Skeletal muscle cell (primary cell): ENCODE measurements around the gene ARHGEF28.
A peak's percentile ranks its signal among the peaks of the same experiment; 100 is the strongest.

ENCODE experiments used
- DNase-seq: peaks from one replicate; pipeline ENCODE4 v3.0.0-alpha.2; 2010; ENCODE audit warnings: low read depth
- H3K4me3 ChIP-seq: 2 replicates; pipeline ENCODE4 v1.5.1; 2011; ENCODE audit warnings: low read depth, mild to moderate bottlenecking, control low read depth, low read length, moderate library complexity

Gene ARHGEF28

DNA sequence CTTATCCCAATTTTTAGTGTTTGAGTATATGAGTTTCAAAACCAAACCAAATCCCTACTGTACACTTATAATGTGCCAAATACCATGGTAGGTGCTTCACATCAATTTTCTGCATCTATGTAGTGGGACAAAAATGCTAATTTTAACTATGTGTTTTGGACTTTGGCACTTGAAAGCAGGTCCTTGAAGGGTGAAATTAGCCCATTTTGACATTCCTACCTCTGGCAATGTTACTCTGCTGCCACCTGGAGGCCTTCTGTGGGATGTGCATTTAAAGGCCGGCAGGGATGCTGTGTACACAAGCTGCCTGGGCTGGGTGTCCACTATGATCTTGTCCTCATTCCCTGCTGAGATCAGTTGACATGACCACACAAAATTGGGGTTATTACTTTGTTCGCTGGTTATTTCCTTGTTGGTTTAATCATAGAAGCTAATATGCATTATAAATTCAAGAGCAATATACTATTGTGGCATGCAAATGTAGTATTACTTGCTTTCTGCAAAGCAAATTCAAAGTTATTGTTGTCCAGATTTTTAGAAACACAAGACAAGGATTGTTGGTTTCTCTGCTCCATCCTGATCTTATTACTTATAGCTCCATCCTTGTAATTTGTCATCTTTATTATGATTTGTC is 166.8 kb downstream of the ARHGEF28 start:
- DNase-seq, result no peak

DNA sequence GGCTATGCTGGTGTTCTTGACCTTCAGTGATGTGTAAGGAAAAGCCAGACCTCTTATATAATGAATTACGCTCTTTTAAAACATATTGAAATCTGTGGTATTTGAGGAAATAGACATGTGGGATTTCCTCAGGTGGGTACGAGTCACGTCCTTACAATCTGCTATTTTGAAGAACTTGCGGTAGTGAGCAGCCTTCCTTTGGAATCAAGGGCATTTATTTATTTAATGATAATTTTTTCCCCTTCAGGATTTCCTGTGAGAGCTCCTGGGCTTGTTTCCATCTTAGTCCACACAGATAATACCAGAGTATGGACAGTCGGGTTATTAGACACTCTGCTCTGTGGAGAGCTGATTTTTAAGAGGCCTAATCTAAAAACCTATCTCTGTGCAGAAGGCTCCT is 167.9 kb downstream of the ARHGEF28 start:
- DNase-seq, result no peak
- no peak overlapping the region for H3K4me3 ChIP-seq

More for the DNA sequence above, 166.8 kb downstream of the ARHGEF28 start:
- H3K4me3 ChIP-seq, result no peak overlapping the region

DNA sequence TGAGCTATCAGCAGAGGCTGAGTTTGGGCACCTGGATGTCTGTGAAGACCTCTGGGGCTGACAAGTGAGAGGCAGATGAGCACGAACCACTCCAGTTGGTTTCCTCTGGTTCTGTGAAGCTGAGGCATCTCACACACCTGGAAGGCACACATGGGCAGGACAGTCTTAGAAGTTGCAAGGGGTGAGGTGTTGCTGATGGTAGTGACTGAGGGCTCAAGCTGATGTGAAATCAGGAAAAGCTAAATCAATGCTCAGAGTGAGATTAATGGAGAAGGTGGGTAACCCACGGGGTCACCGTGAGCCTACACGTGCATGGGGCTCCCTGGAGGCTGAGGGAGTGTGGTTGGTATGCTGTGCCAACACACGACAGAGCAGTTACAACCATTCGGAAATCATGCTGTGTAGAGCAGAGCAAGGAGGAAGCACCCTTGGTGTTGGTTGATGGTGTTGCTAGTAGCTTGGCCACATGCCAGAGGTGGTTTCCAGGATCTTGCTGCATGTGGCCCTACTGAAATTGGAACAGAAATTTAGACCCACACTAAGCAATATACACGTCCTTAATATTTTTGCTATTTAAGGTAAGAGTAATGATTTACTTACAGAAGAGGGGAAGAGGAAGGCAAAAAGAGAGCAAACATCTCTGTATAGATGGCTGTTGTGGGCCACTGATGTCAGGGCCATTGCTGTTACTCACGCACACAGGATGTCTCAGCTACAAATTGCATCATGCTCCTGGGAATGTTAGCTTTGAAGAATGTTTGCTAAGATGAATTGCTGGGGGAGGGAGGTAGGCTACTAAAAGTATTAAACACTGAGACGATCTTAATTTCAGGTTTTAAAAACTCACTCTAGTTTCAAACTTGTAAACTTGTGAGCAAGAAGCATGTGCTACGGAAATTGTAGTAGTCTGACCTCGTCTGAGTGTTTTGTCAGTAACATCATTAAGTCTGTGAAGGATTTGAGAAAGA is 170.5 kb downstream of the ARHGEF28 start:
- H3K4me3 ChIP-seq, result no peak overlapping the region

DNA sequence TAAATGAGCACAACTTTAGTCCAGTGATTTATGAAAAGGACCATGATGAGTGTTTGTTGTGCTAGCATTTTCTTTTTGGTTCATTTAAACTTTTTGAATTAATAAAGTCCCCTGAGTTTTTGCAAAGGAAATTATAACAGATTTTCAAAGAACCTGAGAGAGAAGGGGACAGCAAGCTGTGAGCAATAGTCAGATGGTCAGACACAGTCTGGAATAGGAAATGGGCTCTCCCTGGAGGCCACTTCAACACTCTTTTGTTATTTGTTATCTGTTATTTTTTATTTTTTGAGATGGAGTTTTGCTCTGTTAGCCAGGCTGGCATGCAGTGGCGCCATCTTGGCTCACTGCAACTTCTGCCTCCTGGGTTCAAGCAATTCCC is 171.1 kb downstream of the ARHGEF28 start:
- no peak overlapping the region for H3K4me3 ChIP-seq
- no peak for DNase-seq

More for the DNA sequence above, 170.5 kb downstream of the ARHGEF28 start:
- DNase-seq, result peak; percentile 95

DNA sequence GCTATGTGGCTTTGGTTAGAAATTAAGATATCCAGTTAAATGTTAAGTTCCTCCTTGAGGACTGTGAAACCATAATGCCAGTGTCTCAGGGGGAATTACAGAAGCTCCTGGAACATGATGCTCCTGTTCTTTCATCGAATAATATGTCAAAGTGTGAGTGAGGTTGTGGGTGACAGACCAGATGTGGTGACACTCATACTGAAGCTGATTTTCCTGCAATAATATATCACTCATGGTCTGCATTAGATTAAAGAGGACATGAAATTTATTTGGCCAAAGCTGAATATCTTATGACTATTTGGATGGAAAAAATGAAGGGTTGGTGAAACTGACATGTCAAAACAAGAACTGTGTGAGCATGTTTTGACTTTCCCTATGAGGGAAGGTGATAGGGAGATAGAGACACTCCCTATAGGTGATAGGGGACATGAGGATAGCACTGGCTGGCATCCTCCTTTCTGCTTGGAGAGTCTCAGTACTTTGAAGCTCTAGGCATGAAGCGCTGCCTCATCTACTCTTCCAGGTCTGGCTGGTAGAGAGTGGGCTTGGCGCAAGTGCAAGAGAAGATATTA is 173.5 kb downstream of the ARHGEF28 start:
- H3K4me3 ChIP-seq, result no peak overlapping the region
- no peak for DNase-seq

DNA sequence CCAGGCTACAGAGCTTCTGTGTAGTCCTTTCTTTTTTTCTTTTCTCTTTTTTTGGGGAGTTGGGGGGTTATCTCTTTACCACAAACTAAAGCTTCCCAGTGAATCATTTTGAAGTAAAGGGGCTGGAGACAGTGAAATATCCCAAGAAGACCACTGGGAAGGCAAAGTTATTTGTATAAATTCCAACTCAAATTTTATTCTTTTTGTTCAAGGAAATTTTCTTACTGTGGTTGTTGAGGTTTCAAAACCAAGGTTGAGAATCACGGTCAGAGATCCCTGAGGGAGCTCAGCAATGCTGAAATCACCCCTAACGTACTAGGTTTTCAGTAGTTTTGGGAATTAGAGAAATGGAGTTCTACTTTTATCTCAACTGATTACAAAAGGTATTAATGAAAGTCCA is 175.7 kb downstream of the ARHGEF28 start:
- no peak overlapping the region for H3K4me3 ChIP-seq
- no peak for DNase-seq

DNA sequence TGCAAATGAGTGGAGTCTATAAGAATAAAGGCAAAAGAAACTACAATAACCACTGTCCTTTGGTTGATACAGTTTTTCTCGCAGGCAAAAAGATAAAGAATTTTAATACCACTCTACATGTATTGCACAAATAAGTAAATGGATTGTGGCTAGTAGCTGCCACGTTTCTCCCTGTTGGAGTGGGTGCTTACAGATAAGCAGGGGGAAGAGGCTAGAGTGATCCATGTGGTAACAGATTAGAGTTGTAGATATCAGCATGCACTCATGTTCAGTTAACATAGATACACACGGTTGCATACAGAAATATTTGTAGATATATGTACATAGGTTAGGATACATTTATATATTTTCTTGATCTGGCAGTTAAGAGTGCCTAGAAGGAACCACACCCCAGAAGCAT is 179.5 kb downstream of the ARHGEF28 start:
- no peak for DNase-seq

DNA sequence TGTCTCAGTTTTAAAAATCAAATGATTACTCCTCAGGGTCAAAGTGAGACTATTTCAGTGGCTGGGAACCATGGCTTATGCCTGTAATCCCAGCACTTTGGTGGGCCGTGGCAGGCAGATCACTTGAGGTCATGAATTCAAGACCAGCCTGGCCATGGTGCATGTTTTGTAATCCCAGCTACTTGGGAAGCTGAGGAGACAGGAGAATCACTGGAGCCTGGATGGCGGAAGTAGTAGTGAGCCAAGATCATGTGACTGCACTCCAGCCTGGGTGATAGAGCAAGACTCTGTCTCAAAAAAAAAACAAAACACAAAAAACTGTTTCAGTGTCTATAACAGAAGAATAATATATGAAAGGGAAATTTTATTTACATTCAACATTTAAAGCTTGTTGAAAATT is 182.9 kb downstream of the ARHGEF28 start:
- no peak overlapping the region for H3K4me3 ChIP-seq
- DNase-seq, result no peak

More for the DNA sequence above, 179.5 kb downstream of the ARHGEF28 start:
- no peak overlapping the region for H3K4me3 ChIP-seq

DNA sequence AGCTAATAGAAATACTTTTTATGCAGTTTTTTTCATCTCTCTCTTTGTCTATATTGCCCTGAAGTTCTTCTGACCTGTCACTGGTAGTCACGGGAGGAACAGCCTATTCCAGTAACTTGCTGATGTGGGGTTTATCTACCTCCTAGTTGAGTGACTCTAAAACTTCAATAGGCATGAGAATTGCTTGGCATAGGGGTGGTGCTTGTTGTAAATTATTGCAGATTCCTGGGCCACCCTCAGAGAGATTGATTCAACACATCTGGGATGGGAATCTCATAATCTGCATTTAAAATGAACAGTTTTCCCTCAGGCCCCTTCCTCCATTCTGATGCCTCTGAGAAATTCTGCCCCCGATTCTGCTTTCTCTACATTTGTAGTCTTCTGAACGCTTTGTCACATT is 184.4 kb downstream of the ARHGEF28 start:
- H3K4me3 ChIP-seq, result no peak overlapping the region

DNA sequence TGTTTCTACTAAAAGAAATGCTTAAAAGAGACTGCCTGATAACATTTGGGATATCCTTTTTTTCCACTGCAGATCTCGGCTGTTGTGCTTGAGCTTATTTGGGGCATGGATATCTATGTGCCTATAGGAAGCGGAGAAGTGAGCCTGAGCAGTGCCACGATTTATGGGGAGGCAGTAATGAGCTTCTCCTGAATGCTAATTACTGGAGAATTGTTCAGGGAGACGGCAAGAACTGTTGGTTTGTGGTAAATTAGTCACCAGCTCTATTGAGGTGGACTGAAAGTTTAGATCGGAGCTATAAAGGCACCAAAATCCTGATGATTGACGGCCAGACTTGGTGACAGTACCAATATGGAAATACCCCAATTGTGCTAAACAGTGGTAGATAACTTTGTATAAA is 186.5 kb downstream of the ARHGEF28 start:
- H3K4me3 ChIP-seq, result no peak overlapping the region
- DNase-seq, result no peak

More for the DNA sequence above, 184.4 kb downstream of the ARHGEF28 start:
- no peak for DNase-seq

DNA sequence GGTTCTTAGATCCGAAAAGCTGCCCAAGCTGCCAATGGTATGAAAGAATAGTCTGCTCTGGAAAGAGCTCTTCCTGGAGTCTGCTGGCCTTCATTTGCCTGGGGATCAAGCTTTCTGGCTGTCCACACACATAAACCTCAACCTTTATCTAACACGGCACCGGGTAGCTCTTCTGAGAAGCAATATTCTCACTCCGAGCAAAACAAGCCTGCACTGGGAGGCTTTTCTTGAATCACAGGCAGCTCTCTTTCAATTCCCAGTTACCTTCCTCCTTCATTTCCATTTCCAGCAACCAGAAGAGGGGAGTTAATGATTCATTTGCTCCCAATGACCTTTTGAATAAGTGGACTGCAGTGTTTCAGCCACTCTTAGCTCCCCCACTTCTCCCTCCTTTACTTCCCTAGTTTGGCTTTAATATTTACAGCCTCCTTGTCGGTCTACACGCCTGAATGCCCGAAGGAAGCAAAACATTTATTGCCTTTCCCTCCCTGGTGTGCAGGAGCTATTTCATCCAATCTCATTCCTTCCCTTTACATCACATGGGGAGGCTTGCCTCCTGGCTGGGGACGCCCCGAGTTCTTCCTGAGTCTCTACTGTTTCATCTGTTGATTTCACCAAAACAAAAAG is 187.1 kb downstream of the ARHGEF28 start:
- DNase-seq, result no peak
- no peak overlapping the region for H3K4me3 ChIP-seq

DNA sequence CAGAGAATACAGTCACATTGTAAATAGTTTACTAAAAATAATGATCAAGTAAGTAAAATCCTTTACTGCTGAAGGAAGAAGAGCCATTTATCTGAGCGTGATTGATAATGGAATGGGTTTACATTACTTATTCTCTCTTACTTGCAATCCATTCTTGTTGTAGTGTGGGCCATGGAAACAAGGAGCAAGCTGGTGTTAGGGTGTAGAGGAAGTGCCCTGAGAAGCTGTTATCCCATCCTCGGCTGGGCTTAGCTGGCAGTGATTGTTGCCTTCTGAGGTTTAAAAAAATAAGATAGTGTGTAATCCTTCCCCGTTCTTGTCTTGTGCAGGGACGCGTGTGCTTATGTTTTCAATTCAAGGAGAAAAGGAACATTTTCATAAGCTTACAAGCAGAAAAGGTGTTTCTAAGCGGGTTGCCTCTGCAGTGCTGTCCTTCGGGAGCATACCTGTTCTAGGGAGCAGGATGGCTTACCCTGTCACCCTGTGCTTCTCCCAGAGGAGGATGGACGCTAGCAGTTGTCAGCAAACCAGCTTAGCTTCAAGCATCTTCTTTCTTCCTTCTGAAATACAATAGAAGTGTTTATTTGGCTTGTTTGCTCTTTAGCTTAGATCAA is 188.3 kb downstream of the ARHGEF28 start:
- no peak overlapping the region for H3K4me3 ChIP-seq
- DNase-seq, result no peak

DNA sequence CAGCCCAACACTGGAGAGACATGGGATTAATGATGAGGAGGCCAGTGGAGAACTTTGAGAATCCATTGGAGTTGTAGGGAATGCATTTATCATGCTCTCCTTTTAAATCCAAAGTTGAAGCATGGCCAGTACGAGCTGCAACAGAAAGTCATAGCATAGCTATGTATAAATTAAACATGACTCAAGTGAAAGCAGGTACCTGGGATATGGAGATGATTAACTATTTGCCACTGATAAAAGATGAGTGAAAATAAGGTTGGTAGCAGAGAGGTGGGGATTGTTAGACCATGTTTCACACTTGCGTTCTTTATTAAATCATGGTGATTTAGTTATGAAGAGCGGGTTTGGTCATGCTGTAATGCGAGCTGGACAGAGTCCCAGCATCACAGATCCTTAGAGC is 189.6 kb downstream of the ARHGEF28 start:
- H3K4me3 ChIP-seq, result no peak overlapping the region
- DNase-seq, result no peak

DNA sequence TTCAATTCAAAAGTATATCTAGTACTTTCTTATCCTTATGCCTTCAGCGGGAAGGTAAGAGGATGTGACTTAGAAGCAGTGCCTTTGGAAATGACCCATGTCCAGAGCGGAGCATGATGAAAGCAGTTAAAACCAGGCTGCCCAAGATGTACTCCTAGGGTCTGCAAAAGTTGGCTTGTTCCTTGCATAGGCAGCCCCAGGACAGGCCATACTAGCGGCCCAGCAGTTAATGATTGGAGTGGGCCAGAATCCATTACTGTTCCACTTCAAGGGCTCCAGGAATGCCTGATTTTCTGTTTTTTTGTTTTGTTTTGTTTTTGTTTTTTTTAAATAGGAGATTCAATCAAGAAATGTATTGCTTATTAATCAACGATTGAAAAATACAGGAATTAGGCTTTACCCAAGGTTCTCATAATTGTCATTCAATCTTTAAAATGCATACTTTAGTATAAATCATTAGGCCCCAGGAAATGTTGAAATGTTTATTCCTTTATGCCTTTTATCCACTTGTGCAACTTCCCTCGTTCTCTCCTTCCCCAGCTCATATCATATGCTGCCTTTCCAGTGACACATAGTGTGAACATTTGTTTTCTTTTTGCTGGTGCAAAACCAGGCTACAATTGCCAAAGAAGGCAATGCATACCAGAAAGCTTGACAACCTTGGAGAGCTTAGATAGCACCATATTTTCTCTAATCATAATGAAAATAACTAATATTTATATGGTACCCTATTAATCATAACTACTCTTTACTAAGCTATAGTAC is 190.8 kb downstream of the ARHGEF28 start:
- H3K4me3 ChIP-seq, result no peak overlapping the region
- peak; percentile 76 for DNase-seq

DNA sequence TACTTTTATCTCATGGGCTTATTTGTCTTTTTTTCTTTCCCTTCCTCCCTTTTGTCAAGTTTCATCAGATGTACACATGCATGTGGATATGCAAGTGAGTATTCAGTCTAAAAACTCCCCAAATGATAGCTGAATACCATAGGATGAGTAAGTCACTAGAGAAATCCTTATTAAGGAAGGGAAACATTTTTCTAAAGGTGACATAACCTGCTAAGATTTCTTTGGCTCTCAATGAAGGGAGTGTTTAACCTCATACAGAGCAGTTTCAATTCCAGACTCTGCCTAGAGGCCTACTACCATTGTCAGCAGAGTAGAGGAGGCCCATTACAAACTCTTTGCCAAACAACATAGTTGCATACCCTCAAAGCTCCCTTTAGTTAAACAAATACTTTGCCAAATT is 192.4 kb downstream of the ARHGEF28 start:
- peak; percentile 62 for DNase-seq
- no peak overlapping the region for H3K4me3 ChIP-seq

DNA sequence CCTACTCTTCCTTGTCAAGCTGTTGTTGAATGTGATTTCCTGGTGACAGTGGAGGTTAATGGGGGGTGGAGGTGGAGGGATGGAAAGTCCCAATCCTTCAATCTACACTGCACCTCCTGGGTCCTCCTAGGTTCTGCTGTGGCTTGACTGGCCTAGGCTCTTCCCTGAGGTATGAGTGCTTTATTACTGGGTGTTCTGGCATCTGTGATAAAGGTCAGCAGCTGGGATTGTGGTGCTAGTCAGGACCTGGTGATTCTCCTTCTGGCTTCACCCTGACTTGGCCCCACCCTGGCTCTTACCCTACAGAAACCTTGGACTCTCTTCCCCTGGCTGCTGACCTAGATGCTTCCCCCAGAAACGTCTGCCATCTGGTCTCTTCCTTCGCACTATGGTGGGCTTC is 194.3 kb downstream of the ARHGEF28 start:
- no peak for DNase-seq
- H3K4me3 ChIP-seq, result no peak overlapping the region

DNA sequence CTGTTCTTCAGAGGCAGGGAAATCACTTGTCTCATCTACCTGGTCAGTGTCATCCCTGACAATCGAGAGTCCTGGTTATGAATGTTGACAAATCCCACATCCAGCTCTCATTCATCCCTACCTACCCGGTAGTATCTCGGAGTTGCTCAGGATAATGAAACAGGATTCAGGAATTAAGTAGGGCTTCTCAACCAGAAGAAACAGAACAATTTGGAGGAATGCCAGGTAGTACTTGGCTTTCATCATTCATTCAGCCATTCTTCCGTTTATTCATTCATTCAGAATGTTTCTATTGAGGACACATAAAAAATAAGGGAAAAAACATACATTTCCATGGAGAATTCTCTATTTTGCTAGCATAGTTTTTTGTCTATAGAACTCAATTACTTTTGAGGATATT is 195.0 kb downstream of the ARHGEF28 start:
- H3K4me3 ChIP-seq, result no peak overlapping the region
- DNase-seq, result no peak

DNA sequence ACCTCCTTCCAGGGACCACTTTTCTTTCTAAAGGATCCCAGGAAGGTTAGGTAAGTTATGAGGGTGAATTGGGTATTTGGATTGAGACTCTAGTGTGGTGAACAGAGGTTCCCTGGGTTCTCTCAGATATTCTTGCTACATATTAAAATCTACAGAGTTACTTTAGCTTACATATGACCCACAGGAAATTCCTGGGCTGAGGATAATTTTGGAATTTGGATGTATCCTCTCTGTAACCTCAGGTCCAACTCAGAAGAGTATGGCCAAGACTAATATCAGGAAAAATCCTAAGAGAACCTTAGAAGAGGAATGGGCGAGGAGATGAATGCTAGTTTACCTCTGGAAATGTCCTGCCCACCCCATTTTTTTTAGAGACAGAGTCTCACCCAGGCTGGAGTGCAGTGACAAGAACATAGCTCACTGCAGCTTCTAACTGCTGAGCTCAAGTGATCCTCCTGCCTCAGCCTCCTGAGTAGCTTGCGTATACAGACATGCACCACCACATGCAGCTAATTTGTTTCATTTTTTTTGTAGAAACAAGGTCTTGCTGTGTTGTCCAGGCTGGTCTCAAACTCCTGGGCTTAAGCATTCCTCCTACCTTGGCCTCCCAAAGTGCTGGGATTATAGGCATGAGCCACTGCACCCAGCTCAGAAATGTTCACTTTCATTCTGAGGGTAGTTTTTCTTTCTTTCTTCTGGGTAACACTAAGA is 196.4 kb downstream of the ARHGEF28 start:
- no peak for DNase-seq
- no peak overlapping the region for H3K4me3 ChIP-seq
